Activated B cell treated with CpG ODN at 0.5 μM for 24 hours (primary cell): ENCODE measurements around the gene FSTL1. TPM values are rescaled to one million over a fixed set of nuclear protein-coding genes. Genes with fewer than 3 reads are reported as not detected.

Experiments used
- ATAC-seq: fragments of 200-7000 bp; cut with Tn5 transposase; one replicate; pipeline ENCODE4 v1.10.0; 2021; ENCODE audit warnings: low read depth, mild to moderate bottlenecking, moderate library complexity
- CTCF ChIA-PET: fragments of 350-600 bp; sonication (Branson Sonifier 250); formaldehyde crosslinking; loops from one replicate; lab custom pipeline; 2021; ENCODE audit warnings: antibody characterized with exemption; lab: Charles Lee
- POLR2A ChIA-PET: fragments of 350-600 bp; sonication (Branson Sonifier 250); formaldehyde crosslinking; loops from one replicate; lab custom pipeline; 2021; ENCODE audit warnings: antibody characterized with exemption; lab: Charles Lee
- DNase-seq: peaks from one replicate; pipeline ENCODE4 v3.0.0; 2022
- H3K27ac Mint-ChIP-seq: one replicate; pipeline ENCODE4 v1.8.0; 2020; ENCODE audit warnings: mixed read lengths
- H3K27me3 Mint-ChIP-seq: one replicate; pipeline ENCODE4 v1.8.0; 2021; ENCODE audit warnings: mixed read lengths
- H3K36me3 Mint-ChIP-seq: one replicate; pipeline ENCODE4 v1.8.0; 2021; ENCODE audit warnings: low read depth, mixed read lengths
- H3K4me1 Mint-ChIP-seq: one replicate; pipeline ENCODE4 v1.8.0; 2021; ENCODE audit warnings: mixed read lengths
- H3K4me3 Mint-ChIP-seq: one replicate; pipeline ENCODE4 v1.8.0; 2020; ENCODE audit warnings: mild to moderate bottlenecking, mixed read lengths
- H3K9me3 Mint-ChIP-seq: one replicate; pipeline ENCODE4 v1.8.0; 2020; ENCODE audit warnings: mixed read lengths
- CTCF ChIP-seq: fragments of 200-600 bp; IDR thresholded peaks from one replicate; pipeline ENCODE4 v1.8.0; 2022; ENCODE audit warnings: antibody characterized with exemption, mild to moderate bottlenecking
- intact Hi-C: fragments of 100-400 bp; cut with micrococcal nuclease; formaldehyde crosslinking; loops from one replicate; pipeline ENCODE4 v1.15.1; 2024
- total RNA-seq: library from RNA; stranded (reverse); gene quantifications from 2 replicates; pipeline ENCODE4 v1.2.3, GENCODE V29; 2022

The FSTL1 gene
- total RNA-seq, 1 donor from 2014 or later: not detected

GRCh38 chr3:120353463-120353862, 97.3 kb downstream of the FSTL1 start:
- Mint-ChIP-seq H3K27me3 (no peaks in the 10 kb centered on the region), H3K4me1 (peaks cover 8% of the 10 kb centered on the region), H3K36me3 (peaks cover 4% of the 10 kb centered on the region), H3K9me3 (no peaks in the 10 kb centered on the region), H3K27ac (no peak overlapping the region), H3K4me3 (no peak overlapping the region)
- no peak for DNase-seq
- ChIA-PET POLR2A (no interaction called here), CTCF (interaction anchor here (0.6 kb wide), 1 partner anchor 11 kb away, joined by 3 read pairs; no protein-coding TSS in a partner anchor)
- intact Hi-C loops: loop anchor here (10.0 kb wide), 1 partner anchor 529 kb away; no protein-coding TSS in a partner anchor
- no peak for ATAC-seq
- TF ChIP-seq CTCF: no peak

- no peak for TF ChIP-seq CTCF
- DNase-seq: no peak
- ATAC-seq: no peak
- intact Hi-C loops: loop anchor here (10.0 kb wide), 1 partner anchor 527 kb away; no protein-coding TSS in a partner anchor
- POLR2A ChIA-PET: no interaction called here
- peaks cover 13% of the 10 kb centered on the region for H3K36me3 Mint-ChIP-seq
- H3K27ac Mint-ChIP-seq: no peak overlapping the region
- no peaks in the 10 kb centered on the region for H3K9me3 Mint-ChIP-seq
- CTCF ChIA-PET: no interaction called here
- peaks cover 19% of the 10 kb centered on the region for H3K4me1 Mint-ChIP-seq
- no peak overlapping the region for H3K4me3 Mint-ChIP-seq
- H3K27me3 Mint-ChIP-seq: no peaks in the 10 kb centered on the region
Observed at GRCh38 chr3:120352017-120352416, 98.8 kb downstream of the FSTL1 start.

GRCh38 chr3:120350401-120350941, 100.3 kb downstream of the FSTL1 start:
- Mint-ChIP-seq H3K27ac (no peak overlapping the region), H3K27me3 (no peaks in the 10 kb centered on the region), H3K4me3 (peak overlapping the region; percentile 97), H3K4me1 (peaks cover 30% of the 10 kb centered on the region), H3K36me3 (peaks cover 23% of the 10 kb centered on the region), H3K9me3 (no peaks in the 10 kb centered on the region)
- ATAC-seq (no peak), DNase-seq (no peak)
- ChIA-PET POLR2A (interaction anchor here (1.6 to 3.7 kb wide), 2 partner anchors 9 to 256 kb away, joined by 6 to 45 read pairs; partner anchors contain the start of gene GSK3B), CTCF (interaction anchor here (1.4 kb wide), 1 partner anchor 67 kb away, joined by 3 read pairs; no protein-coding TSS in a partner anchor)
- intact Hi-C loops: loop anchor here (10.0 kb wide), 1 partner anchor 526 kb away; no protein-coding TSS in a partner anchor
- no peak for TF ChIP-seq CTCF

GRCh38 chr3:120349855-120350125, 101.0 kb downstream of the FSTL1 start:
- H3K27me3 Mint-ChIP-seq: no peaks in the 10 kb centered on the region
- ATAC-seq (no peak), DNase-seq (no peak)
- peaks cover 24% of the 10 kb centered on the region for H3K36me3 Mint-ChIP-seq
- ChIA-PET CTCF (interaction anchor here (1.4 kb wide), 3 partner anchors 9 to 254 kb away, joined by 3 to 4 read pairs (median 4); no protein-coding TSS in a partner anchor), POLR2A (interaction anchor here (0.7 to 3.7 kb wide), 7 partner anchors 10 to 1109 kb away, joined by 3 to 45 read pairs (median 5); partner anchors contain the start of genes B4GALT4, GSK3B, GTF2E1 and RABL3)
- peak overlapping the region; percentile 93 for H3K27ac Mint-ChIP-seq
- no peaks in the 10 kb centered on the region for H3K9me3 Mint-ChIP-seq
- H3K4me1 Mint-ChIP-seq: peaks cover 37% of the 10 kb centered on the region
- peak overlapping the region; percentile 97 for H3K4me3 Mint-ChIP-seq
- intact Hi-C loops: loop anchor here (1.0 to 10.0 kb wide), 13 partner anchors 68 to 1109 kb away; partner anchors contain the start of genes ADPRH, B4GALT4, CFAP91 and GSK3B
- no peak for TF ChIP-seq CTCF
